Measurements from ENCODE around the gene ADAMTS17. TPM values are rescaled to one million over a fixed set of nuclear protein-coding genes. Genes with fewer than 3 reads are reported as not detected.

ADAMTS17 gene
- total and polyA plus RNA-seq, 3 experiments from 2014 or later, result 1.2 to 2.3 (median 1.9) TPM

GRCh38 chr15:100241572-100242482 is 99.9 kb downstream of the ADAMTS17 start:
- Mint-ChIP-seq H3K9me3 (no peaks in the 10 kb centered on the region), H3K4me1 (no peaks in the 10 kb centered on the region), H3K27me3 (peaks cover 0 to 4% of the 10 kb centered on the region in 2 donors), H3K4me3 (no peak overlapping the region), H3K27ac (no peak overlapping the region), H3K36me3 (peaks cover 0 to 21% (median 4%) of the 10 kb centered on the region in 3 donors)
- no peak overlapping the region for H3K27ac ChIP-seq (ENCODE audit: low read depth, low read length)
- H3K27me3 ChIP-seq (ENCODE audit: insufficient read depth, low read length, poor library complexity, severe bottlenecking), result no peaks in the 10 kb centered on the region
- no peak for DNase-seq
- ChIA-PET POLR2A (no interaction called here), CTCF (no interaction called here)
- H3K9me3 ChIP-seq (ENCODE audit: low read length), result no peaks in the 10 kb centered on the region
- no peak overlapping the region for H3K4me3 ChIP-seq (ENCODE audit: low read length)
- no peaks in the 10 kb centered on the region for H3K4me1 ChIP-seq (ENCODE audit: insufficient read depth, low read length)
- H3K36me3 ChIP-seq (ENCODE audit: insufficient read depth, low read length), result no peaks in the 10 kb centered on the region

DNA sequence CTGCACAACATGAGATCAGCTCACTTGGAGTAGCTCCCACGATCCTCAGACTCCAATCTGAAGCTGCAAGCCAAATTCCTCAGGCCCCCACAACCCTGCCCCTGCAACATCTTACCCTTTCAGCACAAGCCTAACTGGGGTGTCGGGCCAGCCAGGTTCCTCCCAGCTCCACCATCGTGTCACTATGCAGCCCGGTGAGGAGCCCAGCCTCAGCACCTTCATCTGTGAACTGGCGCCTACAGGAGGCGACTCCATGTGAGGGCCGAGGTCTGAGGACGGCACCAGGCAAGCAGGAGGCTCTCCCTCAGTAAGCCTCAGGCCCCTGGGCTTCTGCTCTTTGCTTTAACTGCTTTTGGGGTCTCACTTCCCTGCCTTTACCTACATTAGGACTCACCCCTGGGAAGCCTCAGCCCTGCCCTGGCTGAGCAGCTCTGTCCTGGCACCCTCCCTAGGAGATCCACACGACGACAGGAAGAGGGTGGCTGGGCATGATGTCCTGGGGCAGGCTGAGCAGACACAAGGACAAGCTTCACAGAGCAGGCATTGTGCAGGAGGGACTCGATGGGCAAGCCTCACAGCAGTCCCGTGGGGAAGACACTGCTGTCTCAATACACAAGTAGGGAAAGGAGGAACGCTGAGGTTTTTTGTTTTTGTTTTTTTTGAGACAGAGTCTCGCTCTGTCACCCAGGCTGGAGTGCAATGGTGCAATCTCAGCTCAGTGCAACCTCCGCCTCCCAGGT is 104.6 kb downstream of the ADAMTS17 start:
- Histone ChIP-seq H3K9me3 (ENCODE audit: low read length) (no peaks in the 10 kb centered on the region), H3K27me3 (ENCODE audit: insufficient read depth, low read length, poor library complexity, severe bottlenecking) (no peaks in the 10 kb centered on the region), H3K4me3 (ENCODE audit: low read length) (no peak overlapping the region), H3K4me1 (ENCODE audit: insufficient read depth, low read length) (no peaks in the 10 kb centered on the region), H3K27ac (ENCODE audit: low read depth, low read length) (no peak overlapping the region), H3K36me3 (ENCODE audit: insufficient read depth, low read length) (no peaks in the 10 kb centered on the region)
- peaks cover 0 to 7% (median 3%) of the 10 kb centered on the region in 3 donors for H3K36me3 Mint-ChIP-seq
- H3K27me3 Mint-ChIP-seq, result peaks cover 0 to 8% of the 10 kb centered on the region in 2 donors
- DNase-seq, result no peak
- ChIA-PET POLR2A (no interaction called here), CTCF (no interaction called here)
- no peaks in the 10 kb centered on the region for H3K4me1 Mint-ChIP-seq
- H3K27ac Mint-ChIP-seq, result peak overlapping the region in 1 of 8 donors; percentile 3
- H3K4me3 Mint-ChIP-seq, result no peak overlapping the region
- no peaks in the 10 kb centered on the region for H3K9me3 Mint-ChIP-seq

GRCh38 chr15:100235030-100235617 is 106.7 kb downstream of the ADAMTS17 start:
- POLR2A ChIA-PET, result no interaction called here
- Mint-ChIP-seq H3K4me1 (peaks cover 8 to 15% (median 9%) of the 10 kb centered on the region in 3 donors), H3K36me3 (peaks cover 0 to 4% (median 0%) of the 10 kb centered on the region in 3 donors), H3K27me3 (peaks cover 0 to 7% of the 10 kb centered on the region in 2 donors), H3K9me3 (no peaks in the 10 kb centered on the region), H3K4me3 (no peak overlapping the region), H3K27ac (peak overlapping the region in 1 of 8 donors; percentile 43)
- H3K27ac ChIP-seq (ENCODE audit: low read depth, low read length), result no peak overlapping the region
- CTCF ChIA-PET, result no interaction called here
- no peaks in the 10 kb centered on the region for H3K36me3 ChIP-seq (ENCODE audit: insufficient read depth, low read length)
- peaks cover 7% of the 10 kb centered on the region for H3K4me1 ChIP-seq (ENCODE audit: insufficient read depth, low read length)
- H3K9me3 ChIP-seq (ENCODE audit: low read length), result no peaks in the 10 kb centered on the region
- no peak overlapping the region for H3K4me3 ChIP-seq (ENCODE audit: low read length)
- DNase-seq, result no peak
- no peaks in the 10 kb centered on the region for H3K27me3 ChIP-seq (ENCODE audit: insufficient read depth, low read length, poor library complexity, severe bottlenecking)

GRCh38 chr15:100234158-100235029 is 107.4 kb downstream of the ADAMTS17 start:
- Histone ChIP-seq H3K4me1 (ENCODE audit: insufficient read depth, low read length) (peaks cover 15% of the 10 kb centered on the region), H3K4me3 (ENCODE audit: low read length) (no peak overlapping the region), H3K27ac (ENCODE audit: low read depth, low read length) (no peak overlapping the region), H3K9me3 (ENCODE audit: low read length) (no peaks in the 10 kb centered on the region), H3K27me3 (ENCODE audit: insufficient read depth, low read length, poor library complexity, severe bottlenecking) (no peaks in the 10 kb centered on the region), H3K36me3 (ENCODE audit: insufficient read depth, low read length) (no peaks in the 10 kb centered on the region)
- Mint-ChIP-seq H3K27ac (no peak overlapping the region), H3K27me3 (peaks cover 0 to 7% of the 10 kb centered on the region in 2 donors), H3K36me3 (peaks cover 0 to 4% (median 0%) of the 10 kb centered on the region in 3 donors), H3K4me3 (no peak overlapping the region), H3K4me1 (peaks cover 15 to 23% (median 16%) of the 10 kb centered on the region in 3 donors), H3K9me3 (no peaks in the 10 kb centered on the region)
- POLR2A ChIA-PET, result no interaction called here
- DNase-seq, result no peak
- CTCF ChIA-PET, result interaction anchor here (1.0 kb wide), 1 partner anchor 17 kb away, joined by 3 read pairs; no protein-coding TSS in a partner anchor

GRCh38 chr15:100230784-100231183 is 111.0 kb downstream of the ADAMTS17 start:
- ChIA-PET POLR2A (no interaction called here), CTCF (interaction anchor here (1.8 kb wide), 1 partner anchor 108 kb away, joined by 5 read pairs; no protein-coding TSS in a partner anchor)
- Mint-ChIP-seq H3K4me3 (no peak overlapping the region), H3K4me1 (peaks cover 21 to 27% (median 21%) of the 10 kb centered on the region in 3 donors), H3K27ac (no peak overlapping the region), H3K27me3 (peaks cover 0 to 4% of the 10 kb centered on the region in 2 donors), H3K36me3 (no peaks in the 10 kb centered on the region), H3K9me3 (no peaks in the 10 kb centered on the region)
- DNase-seq, result no peak
- no peaks in the 10 kb centered on the region for H3K9me3 ChIP-seq (ENCODE audit: low read length)
- H3K27ac ChIP-seq (ENCODE audit: low read depth, low read length), result no peak overlapping the region
- no peak overlapping the region for H3K4me3 ChIP-seq (ENCODE audit: low read length)
- peaks cover 16% of the 10 kb centered on the region for H3K4me1 ChIP-seq (ENCODE audit: insufficient read depth, low read length)
- no peaks in the 10 kb centered on the region for H3K36me3 ChIP-seq (ENCODE audit: insufficient read depth, low read length)
- no peaks in the 10 kb centered on the region for H3K27me3 ChIP-seq (ENCODE audit: insufficient read depth, low read length, poor library complexity, severe bottlenecking)

- DNase-seq, result peak in 3 of 5 donors; percentile 45 to 65 (median 59)
- peak overlapping the region in 6 of 7 donors; percentile 25 to 71 (median 46) for H3K4me3 Mint-ChIP-seq
- CTCF ChIA-PET, result interaction anchor here (0.8 to 1.8 kb wide), 2 partner anchors 109 to 300 kb away, joined by 3 to 5 read pairs; no protein-coding TSS in a partner anchor
These were observed 112.3 kb downstream of the ADAMTS17 start for GRCh38 chr15:100229181-100230163.

More at GRCh38 chr15:100229181-100230163, 112.3 kb downstream of the ADAMTS17 start:
- H3K9me3 Mint-ChIP-seq, result no peaks in the 10 kb centered on the region
- Histone ChIP-seq H3K36me3 (ENCODE audit: insufficient read depth, low read length) (no peaks in the 10 kb centered on the region), H3K9me3 (ENCODE audit: low read length) (no peaks in the 10 kb centered on the region), H3K27ac (ENCODE audit: low read depth, low read length) (no peak overlapping the region), H3K4me3 (ENCODE audit: low read length) (no peak overlapping the region), H3K27me3 (ENCODE audit: insufficient read depth, low read length, poor library complexity, severe bottlenecking) (no peaks in the 10 kb centered on the region), H3K4me1 (ENCODE audit: insufficient read depth, low read length) (peaks cover 16% of the 10 kb centered on the region)
- H3K36me3 Mint-ChIP-seq, result peaks cover 0 to 2% (median 0%) of the 10 kb centered on the region in 3 donors
- H3K4me1 Mint-ChIP-seq, result peaks cover 28 to 38% (median 31%) of the 10 kb centered on the region in 3 donors
- POLR2A ChIA-PET, result interaction anchor here (0.6 kb wide), 1 partner anchor 100 kb away, joined by 4 read pairs; no protein-coding TSS in a partner anchor
- H3K27me3 Mint-ChIP-seq, result peaks cover 0 to 4% of the 10 kb centered on the region in 2 donors
- H3K27ac Mint-ChIP-seq, result peak overlapping the region in 7 of 8 donors; percentile 5 to 88 (median 59)
